Left renal pelvis (tissue), 4 donors: ENCODE results near the gene POLD2. TPM values are rescaled to one million over a fixed set of nuclear protein-coding genes. Genes with fewer than 3 reads are reported as not detected.

Source experiments
- DNase-seq, 4 donors: peaks; one replicate each; pipeline ENCODE4 v3.0.0-alpha.2; 2013; ENCODE audit warnings: low read depth in 4 of 4, low spot score in 3 of 4
- polyA plus RNA-seq, 4 donors: library from polyadenylated mRNA; unstranded; fragments of 120-200 nt; gene quantifications; one replicate each; pipeline ENCODE4 v1.2.1, GENCODE V29; 2013; ENCODE audit not compliant: insufficient read length in 4 of 4

Gene POLD2
- polyA plus RNA-seq, 4 donors, result 96.7 to 117 (median 113) TPM

GRCh38 chr7:44067064-44067951 lies 56.0 kb downstream of the POLD2 start:
- DNase-seq, result no peak

- DNase-seq, result no peak
Observed at GRCh38 chr7:44066494-44067063, 56.8 kb downstream of the POLD2 start.

- DNase-seq, result no peak
Observed at GRCh38 chr7:44066111-44066460, 57.3 kb downstream of the POLD2 start.

GRCh38 chr7:44065431-44066110 lies 57.8 kb downstream of the POLD2 start, which contains the start of gene PGAM2:
Gene PGAM2, minus strand, starts transcription at chr7:44065567. Its CDS starts 38 bp downstream, at chr7:44065529.
- no peak for DNase-seq

GRCh38 chr7:44064791-44065430 lies 58.4 kb downstream of the POLD2 start:
- DNase-seq, result no peak

Other genes starting within 250 kb of the POLD2 start
- gene URGCP, start 217.0 kb downstream of the POLD2 start, polyA plus RNA-seq, result 10 to 100 TPM; 28.7 to 39.6 (median 30.6) TPM
- gene UBE2D4, start 197.1 kb downstream of the POLD2 start, polyA plus RNA-seq, result 10 to 100 TPM; 18.7 to 26.8 (median 21.3) TPM
- 1 to 10 TPM in 2 of 4 donors, under 1 TPM in 2; 0.60 to 1.2 (median 0.98) TPM for gene SPDYE1, start 125.7 kb downstream of the POLD2 start, polyA plus RNA-seq
- 10 to 100 TPM; 58.3 to 78.7 (median 64.2) TPM for gene DBNL, start 78.8 kb downstream of the POLD2 start, polyA plus RNA-seq
- gene PGAM2, start 58.0 kb downstream of the POLD2 start, polyA plus RNA-seq, result 1 to 10 TPM in 3 of 4 donors, under 1 TPM in 1; 0.26 to 2.8 (median 1.6) TPM
- gene POLM, start 41.0 kb downstream of the POLD2 start, polyA plus RNA-seq, result 10 to 100 TPM; 10.9 to 33.8 (median 19.7) TPM
- gene AEBP1, start 19.2 kb downstream of the POLD2 start, polyA plus RNA-seq, result 100 to 1,000 TPM in 1 of 4 donors, 10 to 100 TPM in 3; 64.8 to 169 (median 78.0) TPM
- gene MYL7, start 17.8 kb upstream of the POLD2 start, polyA plus RNA-seq, result 1 to 10 TPM in 1 of 4 donors, under 1 TPM in 2, not detected in 1; 0.29 to 1.2 (median 0.45) TPM
- 1 to 10 TPM; 2.4 to 3.8 (median 2.7) TPM for gene GCK, start 65.9 kb upstream of the POLD2 start, polyA plus RNA-seq
- gene YKT6, start 77.4 kb upstream of the POLD2 start, polyA plus RNA-seq, result 10 to 100 TPM; 67.7 to 82.2 (median 80.8) TPM
- 1 to 10 TPM; 1.6 to 3.2 (median 2.9) TPM for gene CAMK2B, start 202.0 kb upstream of the POLD2 start, polyA plus RNA-seq